ENCODE results near the gene FAM72C.
"Not testable (repeated sequence)": the region's sequence is repeated elsewhere in the genome, so short reads cannot be mapped to it uniquely, and the experiment has no call there.

The FAM72C gene

DNA sequence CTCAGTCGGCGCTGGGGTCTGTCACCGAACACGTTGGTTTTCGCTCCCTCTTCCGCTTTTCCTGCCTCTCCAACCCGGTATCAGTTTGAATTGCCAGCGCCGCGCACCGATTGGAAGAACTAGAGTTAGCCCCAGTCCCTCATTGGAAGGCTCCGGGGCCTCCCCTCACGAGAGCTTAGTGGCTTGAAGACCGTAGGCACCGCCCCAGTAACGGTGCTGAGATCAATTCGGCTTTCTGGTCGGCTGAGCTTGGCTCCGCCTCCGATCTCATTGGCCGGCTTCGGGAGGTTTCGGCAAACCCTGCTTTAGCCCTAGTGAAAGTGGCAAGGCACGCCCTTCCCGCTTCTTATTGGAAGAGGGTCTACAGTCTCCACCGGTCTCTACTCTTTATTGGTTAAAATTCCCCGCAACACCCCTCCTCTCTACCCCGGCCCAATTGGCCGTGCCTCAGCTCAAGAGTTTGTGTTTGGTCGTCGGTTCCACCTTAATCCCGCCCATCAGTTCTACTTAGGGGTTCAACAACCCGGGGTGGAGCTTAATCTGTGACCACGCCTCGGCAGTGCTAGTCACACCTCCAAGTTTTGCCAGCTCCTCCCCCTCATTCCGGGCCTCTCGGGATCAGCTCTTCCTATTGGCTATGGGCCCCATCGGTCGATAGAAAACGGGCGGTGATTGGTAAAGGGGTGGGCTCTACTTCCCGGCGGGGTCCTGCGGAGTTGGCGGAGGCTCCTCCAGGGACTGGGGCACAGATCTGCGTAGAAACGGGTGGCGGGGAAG is at the start of gene FAM72C:
Gene FAM72C, minus strand, starts transcription at position 63 of the 777 bp plus-strand sequence. CDS start 845 bp downstream, outside the sequence.
- ATAC-seq: peak; percentile 87 to 89

DNA sequence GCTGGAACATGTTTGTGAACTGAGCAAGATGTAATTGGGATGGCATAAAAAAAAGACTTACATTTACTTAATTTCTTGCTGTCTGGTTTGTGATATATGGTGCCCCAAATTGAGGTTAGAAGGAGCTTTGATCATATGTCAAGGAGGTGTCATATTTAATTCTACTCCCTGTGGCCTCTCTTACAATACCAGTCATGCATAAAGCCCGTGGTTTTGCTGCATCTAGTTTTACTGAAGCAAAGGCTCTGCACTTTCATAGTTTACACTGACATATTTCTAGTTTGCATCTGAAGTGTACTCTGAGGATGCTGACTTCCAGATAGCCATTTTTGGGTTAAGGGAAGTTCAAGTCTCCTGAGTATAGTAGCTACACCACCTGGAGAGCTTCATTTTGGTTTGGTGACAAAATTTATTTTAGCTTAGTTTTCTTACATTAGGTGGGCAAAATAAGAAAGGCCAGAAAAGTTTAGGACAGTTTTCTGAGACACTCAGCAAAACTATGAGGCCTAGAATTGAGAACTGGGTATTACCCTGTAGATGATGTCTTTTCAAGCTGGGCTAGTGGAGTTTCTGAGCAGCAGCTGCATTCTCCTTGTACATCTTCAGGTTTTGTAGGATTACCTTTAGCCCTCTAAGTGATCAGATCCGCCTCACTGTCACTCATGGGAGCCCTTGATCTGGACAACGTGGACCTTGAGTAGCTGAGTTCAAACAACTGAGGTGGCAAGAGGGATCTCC is 48.4 kb upstream of the FAM72C start:
- peak in 1 of 2 donors; percentile 38 for ATAC-seq

- peak in 1 of 2 donors; percentile 33 for ATAC-seq
These were observed 47.3 kb upstream of the FAM72C start for GRCh38 chr1:144019101-144019500.

- not testable (repeated sequence) for ATAC-seq
These were observed 43.6 kb upstream of the FAM72C start for GRCh38 chr1:144015180-144015966.

DNA sequence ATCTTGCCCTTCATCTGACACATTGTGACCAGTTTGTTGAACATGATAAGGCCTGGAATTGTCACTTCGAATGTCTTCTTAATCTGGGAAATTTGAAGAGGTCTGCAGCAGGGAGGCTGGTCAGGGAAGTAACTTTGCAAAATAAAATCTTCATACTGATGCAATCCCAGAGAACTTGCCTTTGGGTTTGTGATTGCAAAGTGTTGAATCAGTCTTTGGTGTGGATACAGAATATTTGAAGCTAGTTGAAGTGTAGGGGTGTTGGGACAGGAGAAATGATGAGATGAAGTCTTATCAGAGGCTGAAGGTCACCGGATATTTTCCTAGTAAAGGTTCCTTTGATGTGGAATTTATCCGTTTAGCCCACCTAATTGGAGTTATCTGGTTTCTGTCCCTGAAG is 42.7 kb upstream of the FAM72C start:
- not testable (repeated sequence) for ATAC-seq

GRCh38 chr1:144014121-144014520 is 42.3 kb upstream of the FAM72C start:
- ATAC-seq: not testable (repeated sequence)

- peak; percentile 74 to 77 for ATAC-seq
These were observed 40.5 kb upstream of the FAM72C start for GRCh38 chr1:144012168-144012733.

GRCh38 chr1:144009410-144009809 is 37.6 kb upstream of the FAM72C start:
- ATAC-seq: peak in 1 of 2 donors; percentile 13

DNA sequence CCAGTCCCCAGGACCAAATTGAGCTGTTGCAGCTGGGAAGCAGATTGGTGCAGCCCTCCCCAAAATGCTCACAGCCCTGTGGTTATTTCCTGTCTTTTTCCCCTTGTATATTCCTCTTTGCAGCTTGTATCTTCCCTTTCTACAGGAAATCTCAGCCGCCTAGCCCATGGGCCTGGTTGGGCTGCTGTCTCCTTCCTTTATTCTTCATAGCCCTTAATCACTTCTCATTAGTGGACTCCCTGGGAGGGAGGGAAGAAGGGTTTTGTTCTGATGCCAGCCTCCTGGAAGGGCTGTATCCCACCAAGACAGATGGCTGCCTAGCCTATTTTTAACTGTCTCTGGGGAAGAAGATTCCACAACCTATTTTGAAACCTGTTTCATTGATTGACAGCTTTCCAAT is 32.5 kb upstream of the FAM72C start:
- not testable (repeated sequence) for ATAC-seq

DNA sequence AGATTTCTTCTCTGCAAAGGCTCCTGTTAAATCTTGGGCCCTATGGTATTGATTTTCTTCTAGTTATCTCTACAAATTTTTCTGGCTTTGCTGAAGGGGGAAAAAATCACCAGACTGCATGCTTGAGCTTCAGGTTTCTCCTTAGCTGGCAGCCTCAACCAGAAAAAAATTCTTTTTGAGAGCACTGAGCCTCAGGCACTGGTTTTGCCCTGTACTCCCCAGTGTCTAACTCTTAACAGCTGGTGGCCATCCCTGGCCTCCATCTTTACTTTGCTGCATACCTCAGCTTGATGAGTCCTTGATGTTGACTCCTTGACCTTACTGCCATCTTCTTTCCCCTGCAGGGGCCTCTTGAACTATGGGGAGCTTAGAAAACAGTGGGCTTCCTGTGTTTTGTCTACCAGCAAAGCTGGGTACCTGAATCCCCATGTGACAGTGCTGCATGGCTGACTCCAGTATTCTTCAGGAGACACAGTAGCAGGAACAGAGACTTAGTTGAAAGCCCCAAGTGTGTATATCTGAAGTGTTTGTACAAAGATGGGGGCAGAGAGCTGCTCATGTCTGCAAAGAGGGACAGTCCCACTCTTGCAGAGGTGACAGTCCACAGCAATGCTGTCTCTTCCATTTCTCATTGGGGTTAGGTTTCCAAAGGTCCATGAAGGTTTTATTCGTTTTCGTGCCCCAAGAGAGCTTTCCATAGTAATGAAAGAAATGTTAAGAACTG is 31.7 kb upstream of the FAM72C start:
- ATAC-seq: not testable (repeated sequence)

DNA sequence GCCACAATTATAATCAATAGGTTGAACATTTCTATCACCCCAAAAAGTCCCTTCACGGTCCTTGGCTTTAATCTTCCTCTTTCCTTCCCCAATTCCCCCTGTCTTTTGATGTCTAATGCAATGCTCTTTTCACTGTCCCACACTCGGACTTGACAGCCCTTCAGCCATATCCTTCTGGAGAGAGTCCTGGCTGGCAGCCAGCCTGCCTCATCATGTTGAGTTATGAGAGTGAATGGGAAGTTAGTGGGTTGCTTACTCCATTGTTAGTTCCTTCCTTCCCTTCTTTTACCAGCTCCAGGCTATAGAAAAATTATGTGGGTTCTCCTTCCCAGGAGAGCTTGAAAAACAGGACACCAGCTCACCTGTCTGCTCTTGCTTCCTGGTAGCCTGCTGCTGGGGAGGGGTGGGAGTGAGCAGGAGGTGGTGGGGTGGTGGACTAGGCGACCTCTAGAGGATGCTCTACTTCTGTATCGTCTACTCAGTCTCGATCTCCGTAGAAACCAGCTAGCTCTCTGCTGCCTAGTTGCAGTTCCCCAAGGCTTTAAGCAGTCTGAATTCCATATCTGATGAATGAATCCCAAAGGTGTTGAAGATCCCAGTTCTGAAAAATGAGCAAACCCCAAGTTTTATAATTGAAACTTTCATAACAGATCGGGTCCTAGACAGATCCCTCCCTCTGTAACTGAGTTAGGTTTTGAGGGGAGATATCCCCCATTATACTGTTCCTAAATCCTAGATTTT is 30.5 kb upstream of the FAM72C start:
- not testable (repeated sequence) for ATAC-seq

GRCh38 chr1:144001077-144001476 is 29.3 kb upstream of the FAM72C start:
- ATAC-seq: not testable (repeated sequence)

DNA sequence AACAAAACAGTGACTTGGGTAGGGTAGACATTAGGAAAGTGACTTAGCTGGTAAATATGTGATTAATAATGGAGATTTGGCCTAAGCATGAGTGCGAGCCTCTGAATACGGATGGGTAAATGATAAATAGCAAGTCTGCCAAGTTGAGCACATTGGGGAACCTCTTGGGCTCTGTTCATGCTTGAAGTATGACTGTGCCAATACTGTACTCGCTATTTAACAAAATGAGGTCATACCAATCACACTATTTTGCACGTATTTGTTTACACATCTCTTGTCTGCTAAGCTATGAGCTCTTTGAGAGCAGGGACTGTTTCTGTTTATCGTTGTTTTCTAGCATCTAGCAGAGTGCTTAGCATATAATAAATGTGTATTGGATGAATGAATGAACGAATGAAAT is 24.2 kb upstream of the FAM72C start:
- ATAC-seq: not testable (repeated sequence)

DNA sequence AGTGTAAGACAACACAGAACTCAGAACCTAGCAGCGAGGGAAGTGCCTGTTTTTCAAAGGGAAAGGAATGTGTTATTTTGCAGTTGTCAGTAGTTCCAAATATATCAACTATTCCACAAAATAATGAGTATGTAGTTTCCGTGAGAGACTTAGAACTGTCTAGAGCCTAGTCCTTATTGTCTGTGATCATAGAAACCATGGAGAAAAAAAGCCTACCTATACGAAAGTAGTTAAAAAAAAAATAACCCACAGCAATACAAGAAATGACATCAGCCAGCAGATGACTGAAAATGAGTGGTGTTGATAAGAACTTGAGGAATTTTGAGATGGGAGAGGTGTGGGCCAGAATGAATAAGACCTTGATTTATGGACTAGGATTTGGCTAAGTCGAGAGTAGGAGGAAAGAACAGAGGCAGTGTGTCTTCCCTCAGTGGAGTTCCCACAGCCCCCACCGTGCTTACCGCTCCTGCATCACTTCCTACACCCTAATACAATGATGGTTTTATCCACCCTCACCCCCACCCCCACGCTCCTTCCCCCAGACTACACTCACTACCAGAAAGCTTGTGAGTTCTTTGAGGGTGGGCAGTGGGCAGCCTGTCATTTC is 21.6 kb upstream of the FAM72C start:
- not testable (repeated sequence) for ATAC-seq

GRCh38 chr1:143990699-143991098 is 18.9 kb upstream of the FAM72C start:
- ATAC-seq: not testable (repeated sequence)

- not testable (repeated sequence) for ATAC-seq
These were observed 17.9 kb upstream of the FAM72C start for GRCh38 chr1:143989719-143990118.

DNA sequence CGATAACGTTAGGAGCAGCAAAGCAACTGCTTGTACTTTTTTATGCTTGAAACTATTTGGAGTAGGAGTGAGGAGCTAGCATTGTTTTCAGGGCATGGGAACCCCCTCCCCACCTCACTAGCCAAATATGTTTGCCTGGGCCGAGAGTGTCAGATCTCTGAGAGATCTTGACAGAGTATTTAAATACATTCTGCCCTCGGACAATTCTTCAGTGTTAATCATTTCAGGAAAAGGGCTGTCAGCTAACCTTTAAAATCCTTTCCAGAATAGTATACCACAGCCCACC is 17.6 kb upstream of the FAM72C start:
- not testable (repeated sequence) for ATAC-seq

GRCh38 chr1:143988602-143989426 is 17.0 kb upstream of the FAM72C start:
- ATAC-seq: not testable (repeated sequence)

GRCh38 chr1:143987868-143988267 is 16.1 kb upstream of the FAM72C start:
- ATAC-seq: not testable (repeated sequence)
